ENCODE results near the gene GATC. TPM values are rescaled to one million over a fixed set of nuclear protein-coding genes. Genes with fewer than 3 reads are reported as not detected.

GATC gene
- total RNA-seq, 2 experiments from 2014 or later, result 35.8 to 37.6 TPM

GRCh38 chr12:120489018-120489417 lies 42.8 kb downstream of the GATC start:
- H2AFZ ChIP-seq (ENCODE audit: low read length), result no peak overlapping the region
- no peaks in the 10 kb centered on the region for H3K36me3 ChIP-seq (ENCODE audit: insufficient read depth, low read length)
- CTCF ChIA-PET (ENCODE audit: unreplicated experiment), result no interaction called here
- no peak overlapping the region for H3K4me2 ChIP-seq (ENCODE audit: low read length)
- H4K20me1 ChIP-seq (ENCODE audit: insufficient read depth, low read length), result no peaks in the 10 kb centered on the region
- TF ChIP-seq EZH2phosphoT487 (IDR thresholded peaks at IDR 0.05; ENCODE audit: borderline replicate concordance, low read depth, low read length), result no peak
- TF ChIP-seq, protein P1, sequence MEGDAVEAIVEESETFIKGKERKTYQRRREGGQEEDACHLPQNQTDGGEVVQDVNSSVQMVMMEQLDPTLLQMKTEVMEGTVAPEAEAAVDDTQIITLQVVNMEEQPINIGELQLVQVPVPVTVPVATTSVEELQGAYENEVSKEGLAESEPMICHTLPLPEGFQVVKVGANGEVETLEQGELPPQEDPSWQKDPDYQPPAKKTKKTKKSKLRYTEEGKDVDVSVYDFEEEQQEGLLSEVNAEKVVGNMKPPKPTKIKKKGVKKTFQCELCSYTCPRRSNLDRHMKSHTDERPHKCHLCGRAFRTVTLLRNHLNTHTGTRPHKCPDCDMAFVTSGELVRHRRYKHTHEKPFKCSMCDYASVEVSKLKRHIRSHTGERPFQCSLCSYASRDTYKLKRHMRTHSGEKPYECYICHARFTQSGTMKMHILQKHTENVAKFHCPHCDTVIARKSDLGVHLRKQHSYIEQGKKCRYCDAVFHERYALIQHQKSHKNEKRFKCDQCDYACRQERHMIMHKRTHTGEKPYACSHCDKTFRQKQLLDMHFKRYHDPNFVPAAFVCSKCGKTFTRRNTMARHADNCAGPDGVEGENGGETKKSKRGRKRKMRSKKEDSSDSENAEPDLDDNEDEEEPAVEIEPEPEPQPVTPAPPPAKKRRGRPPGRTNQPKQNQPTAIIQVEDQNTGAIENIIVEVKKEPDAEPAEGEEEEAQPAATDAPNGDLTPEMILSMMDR (conservative IDR thresholded peaks at IDR 0.05; ENCODE audit: low read length), result no peak
- DNase-seq (ENCODE audit: low spot score), result no peak
- H3K79me2 ChIP-seq (ENCODE audit: insufficient read depth, low read depth, low read length), result no peaks in the 10 kb centered on the region
- H3K4me3 ChIP-seq (ENCODE audit: low read depth, low read length, poor library complexity, severe bottlenecking), result no peak overlapping the region
- POLR2A ChIA-PET, result no interaction called here
- no peak overlapping the region for H3K27ac ChIP-seq (ENCODE audit: low read depth, low read length, poor library complexity, severe bottlenecking)
- H3K9me2 ChIP-seq (ENCODE audit: insufficient read depth, low read length), result no peaks in the 10 kb centered on the region
- intact Hi-C loops (cut with micrococcal nuclease; ENCODE audit: unreplicated experiment), result no loop called here
- BruUV-seq (replicated peaks), result no TSS peak
- no peaks in the 10 kb centered on the region for H3K9me3 ChIP-seq (ENCODE audit: low read length)
- H3K4me1 ChIP-seq (ENCODE audit: insufficient read depth, low read length, poor library complexity, severe bottlenecking), result peaks cover 8% of the 10 kb centered on the region

GRCh38 chr12:120490325-120490724 lies 44.1 kb downstream of the GATC start:
- ChIA-PET CTCF (ENCODE audit: unreplicated experiment) (no interaction called here), POLR2A (no interaction called here)
- Histone ChIP-seq H3K79me2 (ENCODE audit: insufficient read depth, low read depth, low read length) (peaks cover 9% of the 10 kb centered on the region; the same call in 1 of the 2 replicates), H3K4me2 (ENCODE audit: low read length) (no peak overlapping the region), H3K27ac (ENCODE audit: low read depth, low read length, poor library complexity, severe bottlenecking) (no peak overlapping the region), H3K36me3 (ENCODE audit: insufficient read depth, low read length) (no peaks in the 10 kb centered on the region), H3K4me3 (ENCODE audit: low read depth, low read length, poor library complexity, severe bottlenecking) (no peak overlapping the region), H3K9me3 (ENCODE audit: low read length) (no peaks in the 10 kb centered on the region), H2AFZ (ENCODE audit: low read length) (no peak overlapping the region), H3K4me1 (ENCODE audit: insufficient read depth, low read length, poor library complexity, severe bottlenecking) (peaks cover 16% of the 10 kb centered on the region), H4K20me1 (ENCODE audit: insufficient read depth, low read length) (no peaks in the 10 kb centered on the region), H3K9me2 (ENCODE audit: insufficient read depth, low read length) (no peaks in the 10 kb centered on the region)
- BruUV-seq (replicated peaks), result no TSS peak
- intact Hi-C loops (cut with micrococcal nuclease; ENCODE audit: unreplicated experiment), result no loop called here
- DNase-seq (ENCODE audit: low spot score), result no peak
- no peak for TF ChIP-seq EZH2phosphoT487 (IDR thresholded peaks at IDR 0.05; ENCODE audit: borderline replicate concordance, low read depth, low read length)
- TF ChIP-seq, protein P1 (conservative IDR thresholded peaks at IDR 0.05; ENCODE audit: low read length), result no peak

- Histone ChIP-seq H3K9me2 (ENCODE audit: insufficient read depth, low read length) (no peaks in the 10 kb centered on the region), H3K27ac (ENCODE audit: low read depth, low read length, poor library complexity, severe bottlenecking) (no peak overlapping the region), H3K4me3 (ENCODE audit: low read depth, low read length, poor library complexity, severe bottlenecking) (no peak overlapping the region), H2AFZ (ENCODE audit: low read length) (no peak overlapping the region), H3K4me1 (ENCODE audit: insufficient read depth, low read length, poor library complexity, severe bottlenecking) (peaks cover 15% of the 10 kb centered on the region), H3K36me3 (ENCODE audit: insufficient read depth, low read length) (no peaks in the 10 kb centered on the region), H3K79me2 (ENCODE audit: insufficient read depth, low read depth, low read length) (peaks cover 10% of the 10 kb centered on the region; the same call in 1 of the 2 replicates), H4K20me1 (ENCODE audit: insufficient read depth, low read length) (no peaks in the 10 kb centered on the region), H3K4me2 (ENCODE audit: low read length) (no peak overlapping the region), H3K9me3 (ENCODE audit: low read length) (no peaks in the 10 kb centered on the region)
- intact Hi-C loops (cut with micrococcal nuclease; ENCODE audit: unreplicated experiment), result no loop called here
- DNase-seq (ENCODE audit: low spot score), result no peak
- no peak for TF ChIP-seq EZH2phosphoT487 (IDR thresholded peaks at IDR 0.05; ENCODE audit: borderline replicate concordance, low read depth, low read length)
- TF ChIP-seq, protein P1 (conservative IDR thresholded peaks at IDR 0.05; ENCODE audit: low read length), result no peak
- ChIA-PET POLR2A (no interaction called here), CTCF (ENCODE audit: unreplicated experiment) (interaction anchor here (0.5 kb wide), 1 partner anchor 260 kb away, joined by 4 read pairs; no protein-coding TSS in a partner anchor)
- no TSS peak for BruUV-seq (replicated peaks)
These were observed 44.7 kb downstream of the GATC start for GRCh38 chr12:120490833-120491512.

All from OCI-LY7 (cell line).